Osteoblast (primary cell): ENCODE data around the gene PSTPIP1. TPM values are rescaled to one million over a fixed set of nuclear protein-coding genes. Genes with fewer than 3 reads are reported as not detected.
A peak's percentile ranks its signal among the peaks of the same experiment; 100 is the strongest.

Experiments used
- DNase-seq: peaks from one replicate; pipeline ENCODE4 v3.0.0; 2011; ENCODE audit warnings: low spot score, mixed read lengths; ENCODE audit not compliant: insufficient read length; ENCODE audit errors: missing footprints
- H2AFZ ChIP-seq: 2 replicates; pipeline ENCODE4 v1.6.0; 2011; ENCODE audit warnings: mild to moderate bottlenecking, low read length
- H3K27ac ChIP-seq: 2 replicates; pipeline ENCODE4 v1.5.1; 2011; ENCODE audit warnings: mild to moderate bottlenecking, low read depth, low read length, moderate library complexity
- H3K27me3 ChIP-seq: 2 replicates; pipeline ENCODE4 v1.6.0; 2012; ENCODE audit warnings: mild to moderate bottlenecking, control low read depth, inconsistent platforms, low read length, moderate library complexity; ENCODE audit not compliant: insufficient read depth
- H3K36me3 ChIP-seq: 2 replicates; pipeline ENCODE4 v1.5.1; 2011; ENCODE audit warnings: mild to moderate bottlenecking, low read length, control low read depth, moderate library complexity; ENCODE audit not compliant: insufficient read depth
- H3K4me1 ChIP-seq: 2 replicates; pipeline ENCODE4 v1.5.1; 2011; ENCODE audit warnings: mild to moderate bottlenecking, low read length, control low read depth, moderate library complexity; ENCODE audit not compliant: insufficient read depth
- H3K4me2 ChIP-seq: 2 replicates; pipeline ENCODE4 v1.6.0; 2011; ENCODE audit warnings: mild to moderate bottlenecking, low read length; ENCODE audit not compliant: insufficient read depth
- H3K4me3 ChIP-seq: fragments of 200-600 bp; sonication (generic); 3 replicates; pipeline ENCODE4 v1.5.1; 2012; ENCODE audit warnings: mild to moderate bottlenecking, low read length, inconsistent platforms; ENCODE audit not compliant: insufficient read depth
- H3K79me2 ChIP-seq: 2 replicates; pipeline ENCODE4 v1.6.0; 2012; ENCODE audit warnings: mild to moderate bottlenecking, low read length, control low read depth, inconsistent platforms; ENCODE audit not compliant: insufficient read depth
- H3K9me3 ChIP-seq: 2 replicates; pipeline ENCODE4 v1.5.1; 2011; ENCODE audit warnings: low read depth, low read length, control low read depth
- H4K20me1 ChIP-seq: 2 replicates; pipeline ENCODE4 v1.6.0; 2012; ENCODE audit warnings: mild to moderate bottlenecking, low read length, control low read depth; ENCODE audit not compliant: insufficient read depth
- CTCF ChIP-seq: IDR thresholded peaks from 2 replicates; pipeline ENCODE4 v1.5.1; 2011; ENCODE audit warnings: mild to moderate bottlenecking, low read depth, low read length, moderate library complexity; ENCODE audit errors: extremely low read depth
- total RNA-seq: library from RNA; depleted of rRNA; stranded (reverse); fragments of >200 nt; gene quantifications from 2 replicates; pipeline ENCODE4 v1.2.3, GENCODE V29; 2012

The PSTPIP1 gene
- total RNA-seq, 1 donor: not detected

DNA sequence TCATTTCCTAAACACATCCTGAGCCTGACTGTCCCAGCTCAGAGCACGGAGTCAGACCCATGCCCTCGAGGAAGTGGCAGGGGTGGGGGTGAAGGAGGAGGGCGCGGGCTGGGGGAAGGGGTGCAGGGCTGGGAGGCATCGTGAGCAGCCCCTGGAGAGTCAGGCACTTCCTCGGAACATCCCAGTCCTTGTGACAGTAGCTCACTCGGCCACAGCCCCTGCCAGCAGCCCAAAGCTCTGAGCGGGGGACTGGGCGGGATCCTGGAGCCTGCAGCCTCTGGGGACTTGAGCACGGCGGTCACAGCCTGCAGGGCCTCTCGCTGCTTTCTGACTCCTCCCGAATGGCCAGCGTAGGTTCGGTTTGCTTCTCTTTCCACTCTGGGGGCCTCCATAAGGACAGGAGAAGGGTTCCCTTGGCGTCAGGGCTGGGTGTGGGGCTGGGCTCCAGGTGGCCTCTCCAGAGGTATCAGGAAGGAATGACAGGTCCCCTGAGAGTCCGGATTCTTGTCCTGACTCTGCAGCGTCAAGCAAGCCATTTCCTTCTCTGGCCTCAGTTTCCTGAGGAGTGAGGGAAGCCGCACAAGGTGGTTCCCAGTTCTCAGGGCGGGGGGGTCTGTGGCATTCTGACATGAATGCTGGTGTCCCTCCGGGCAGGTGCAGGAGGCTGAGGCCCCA, 20.9 kb downstream of the PSTPIP1 start:
- H4K20me1 ChIP-seq: no peaks in the 10 kb centered on the region
- no peaks in the 10 kb centered on the region for H3K4me1 ChIP-seq
- H3K79me2 ChIP-seq: no peaks in the 10 kb centered on the region
- no peaks in the 10 kb centered on the region for H3K9me3 ChIP-seq
- peak; percentile 53 for DNase-seq
- no peaks in the 10 kb centered on the region for H3K27me3 ChIP-seq
- H3K36me3 ChIP-seq: no peaks in the 10 kb centered on the region
- H3K4me2 ChIP-seq: no peak overlapping the region
- TF ChIP-seq CTCF: no peak
- H3K4me3 ChIP-seq: no peak overlapping the region
- no peak overlapping the region for H2AFZ ChIP-seq
- H3K27ac ChIP-seq: no peak overlapping the region

- no peaks in the 10 kb centered on the region for H3K36me3 ChIP-seq
- no peaks in the 10 kb centered on the region for H3K79me2 ChIP-seq
- H3K4me1 ChIP-seq: no peaks in the 10 kb centered on the region
- H4K20me1 ChIP-seq: no peaks in the 10 kb centered on the region
- H3K27ac ChIP-seq: no peak overlapping the region
- H2AFZ ChIP-seq: no peak overlapping the region
- DNase-seq: peak; percentile 76
- no peak overlapping the region for H3K4me3 ChIP-seq
- no peaks in the 10 kb centered on the region for H3K9me3 ChIP-seq
- no peak overlapping the region for H3K4me2 ChIP-seq
- H3K27me3 ChIP-seq: no peaks in the 10 kb centered on the region
- TF ChIP-seq CTCF: no peak
Observed at GRCh38 chr15:77016321-77016695, 21.4 kb downstream of the PSTPIP1 start.

GRCh38 chr15:77017091-77017660, 22.2 kb downstream of the PSTPIP1 start:
- H3K9me3 ChIP-seq: no peaks in the 10 kb centered on the region
- H3K4me3 ChIP-seq: no peak overlapping the region
- H4K20me1 ChIP-seq: no peaks in the 10 kb centered on the region
- H3K36me3 ChIP-seq: no peaks in the 10 kb centered on the region
- no peak for TF ChIP-seq CTCF
- H3K27ac ChIP-seq: no peak overlapping the region
- peaks cover 7% of the 10 kb centered on the region for H3K4me1 ChIP-seq
- no peaks in the 10 kb centered on the region for H3K27me3 ChIP-seq
- no peak overlapping the region for H3K4me2 ChIP-seq
- H3K79me2 ChIP-seq: no peaks in the 10 kb centered on the region
- H2AFZ ChIP-seq: no peak overlapping the region
- peak; percentile 65 for DNase-seq

GRCh38 chr15:77017761-77018720, 23.1 kb downstream of the PSTPIP1 start:
- H3K4me1 ChIP-seq: peaks cover 10% of the 10 kb centered on the region
- no peaks in the 10 kb centered on the region for H3K9me3 ChIP-seq
- H4K20me1 ChIP-seq: no peaks in the 10 kb centered on the region
- H2AFZ ChIP-seq: no peak overlapping the region
- H3K36me3 ChIP-seq: no peaks in the 10 kb centered on the region
- no peaks in the 10 kb centered on the region for H3K27me3 ChIP-seq
- no peak overlapping the region for H3K4me2 ChIP-seq
- no peak overlapping the region for H3K4me3 ChIP-seq
- H3K27ac ChIP-seq: no peak overlapping the region
- H3K79me2 ChIP-seq: no peaks in the 10 kb centered on the region
- TF ChIP-seq CTCF: no peak
- peak; percentile 83 for DNase-seq
